ENCODE results near the gene CENATAC. TPM values are rescaled to one million over a fixed set of nuclear protein-coding genes. Genes with fewer than 3 reads are reported as not detected.
"Not testable (repeated sequence)": the region's sequence is repeated elsewhere in the genome, so short reads cannot be mapped to it uniquely, and the experiment has no call there.

Gene CENATAC
- total RNA-seq, 1 experiment from 2014 or later = 55.2 TPM

- H2BK20ac ChIP-seq (ENCODE audit: low read depth, low read length, poor library complexity, severe bottlenecking) = no peak overlapping the region
- Mint-ChIP-seq H3K27ac (peak overlapping the region in 1 of 3 experiments; percentile 32; a peak in 1 of 7 replicates), H3K27me3 (ENCODE audit: low read depth) (no peaks in the 10 kb centered on the region), H3K9me3 (peaks cover 13 to 16% of the 10 kb centered on the region in 2 experiments), H3K36me3 (ENCODE audit: insufficient read depth in 1 of 3, low read depth in 3 of 3) (peaks cover 18 to 26% (median 25%) of the 10 kb centered on the region in 3 experiments), H3K4me1 (peaks cover 0 to 5% of the 10 kb centered on the region in 2 experiments; a peak in 1 of 4 replicates), H3K4me3 (no peak overlapping the region)
- no peak overlapping the region for H2BK15ac ChIP-seq (ENCODE audit: low read depth, low read length)
- H3K9ac ChIP-seq (ENCODE audit: extremely low read depth, insufficient read length, low read length) = no peak overlapping the region
- no peak overlapping the region for H3K4me2 ChIP-seq (ENCODE audit: insufficient read depth, insufficient read length, low read length)
- no peak overlapping the region for H2BK120ac ChIP-seq (ENCODE audit: low read depth, low read length, poor library complexity, severe bottlenecking)
- no peak overlapping the region for H4K8ac ChIP-seq (replicated peaks; ENCODE audit: insufficient read length, low read depth, low read length)
- DNase-seq = no peak
- H4K5ac ChIP-seq (ENCODE audit: insufficient read length, low read depth, low read length) = no peak overlapping the region
- H3K4me1 ChIP-seq (ENCODE audit: insufficient read depth, low read length) = no peaks in the 10 kb centered on the region
- no peak overlapping the region for H3K23ac ChIP-seq (ENCODE audit: insufficient read length, low read depth, low read length)
- no peak overlapping the region for H2BK12ac ChIP-seq (ENCODE audit: insufficient read length, low read depth, low read length)
- H2BK5ac ChIP-seq (ENCODE audit: insufficient read length, low read length) = no peak overlapping the region
- no peaks in the 10 kb centered on the region for H4K20me1 ChIP-seq (ENCODE audit: control insufficient read depth, insufficient read depth, insufficient read length)
- WGBS (ENCODE audit: extremely low coverage, insufficient read length, low lambda C conversion rate) = no CpG with 5 or more reads among the region's 5 CpGs
- no peak overlapping the region for H3K27ac ChIP-seq (ENCODE audit: insufficient read length, low read depth, low read length)
- H3T11ph ChIP-seq (ENCODE audit: low read length) = no peak overlapping the region
- no peak overlapping the region for H3K14ac ChIP-seq (ENCODE audit: insufficient read depth, low read length)
- no peak overlapping the region for H4K91ac ChIP-seq (ENCODE audit: insufficient read length, low read depth, low read length)
- no peak overlapping the region for H3K4ac ChIP-seq (ENCODE audit: low read depth, low read length)
- no peaks in the 10 kb centered on the region for H3K79me1 ChIP-seq (ENCODE audit: insufficient read depth, low read depth, low read length, poor library complexity, severe bottlenecking)
- no peaks in the 10 kb centered on the region for H3K23me2 ChIP-seq (ENCODE audit: insufficient read length, low read depth, low read length, poor library complexity, severe bottlenecking)
- no peaks in the 10 kb centered on the region for H3K79me2 ChIP-seq (ENCODE audit: insufficient read depth, low read length)
- no peaks in the 10 kb centered on the region for H3K9me3 ChIP-seq (ENCODE audit: control insufficient read depth, low read depth, low read length)
- no peak overlapping the region for H2AFZ ChIP-seq (ENCODE audit: low read length)
- no peaks in the 10 kb centered on the region for H3K27me3 ChIP-seq (ENCODE audit: insufficient read depth, low read length)
- H2AK5ac ChIP-seq (ENCODE audit: insufficient read length, low read length) = no peak overlapping the region
- H3K56ac ChIP-seq (ENCODE audit: insufficient read length, low read depth, low read length) = no peak overlapping the region
- no peak overlapping the region for H3K18ac ChIP-seq (ENCODE audit: insufficient read length, low read depth, low read length)
- no peak for TF ChIP-seq CTCF (conservative IDR thresholded peaks at IDR 0.05)
Measured at GRCh38 chr11:118988280-118988679, 9.7 kb upstream of the CENATAC start.

- H2BK20ac ChIP-seq (ENCODE audit: low read depth, low read length, poor library complexity, severe bottlenecking); H3K23ac ChIP-seq (ENCODE audit: insufficient read length, low read depth, low read length); H2BK120ac ChIP-seq (ENCODE audit: low read depth, low read length, poor library complexity, severe bottlenecking); H4K5ac ChIP-seq (ENCODE audit: insufficient read length, low read depth, low read length); H3K79me1 ChIP-seq (ENCODE audit: insufficient read depth, low read depth, low read length, poor library complexity, severe bottlenecking); H2BK12ac ChIP-seq (ENCODE audit: insufficient read length, low read depth, low read length); H3K9me3 ChIP-seq (ENCODE audit: control insufficient read depth, low read depth, low read length); H2AFZ ChIP-seq (ENCODE audit: low read length); H2AK5ac ChIP-seq (ENCODE audit: insufficient read length, low read length); H3K4me1 ChIP-seq (ENCODE audit: insufficient read depth, low read length); H3K9ac ChIP-seq (ENCODE audit: extremely low read depth, insufficient read length, low read length); H3K4me2 ChIP-seq (ENCODE audit: insufficient read depth, insufficient read length, low read length); H3K14ac ChIP-seq (ENCODE audit: insufficient read depth, low read length); H3K4me1 Mint-ChIP-seq; H3K56ac ChIP-seq (ENCODE audit: insufficient read length, low read depth, low read length); H3K18ac ChIP-seq (ENCODE audit: insufficient read length, low read depth, low read length); H4K20me1 ChIP-seq (ENCODE audit: control insufficient read depth, insufficient read depth, insufficient read length); H3K27me3 Mint-ChIP-seq (ENCODE audit: low read depth); H3K79me2 ChIP-seq (ENCODE audit: insufficient read depth, low read length); DNase-seq; H2BK15ac ChIP-seq (ENCODE audit: low read depth, low read length); H3K27ac ChIP-seq (ENCODE audit: insufficient read length, low read depth, low read length); H3T11ph ChIP-seq (ENCODE audit: low read length); H3K23me2 ChIP-seq (ENCODE audit: insufficient read length, low read depth, low read length, poor library complexity, severe bottlenecking); H2BK5ac ChIP-seq (ENCODE audit: insufficient read length, low read length); H4K91ac ChIP-seq (ENCODE audit: insufficient read length, low read depth, low read length); H3K27me3 ChIP-seq (ENCODE audit: insufficient read depth, low read length); H3K4ac ChIP-seq (ENCODE audit: low read depth, low read length); H3K4me3 Mint-ChIP-seq; H3K27ac Mint-ChIP-seq; H4K8ac ChIP-seq (replicated peaks; ENCODE audit: insufficient read length, low read depth, low read length): not testable (repeated sequence)
- Mint-ChIP-seq H3K9me3 (peaks cover 15 to 17% of the 10 kb centered on the region in 2 experiments), H3K36me3 (ENCODE audit: insufficient read depth in 1 of 3, low read depth in 3 of 3) (peaks cover 30 to 43% (median 38%) of the 10 kb centered on the region in 3 experiments)
- WGBS (ENCODE audit: extremely low coverage, insufficient read length, low lambda C conversion rate) = no CpG with 5 or more reads among the region's 44 CpGs
Measured at GRCh38 chr11:118991486-118992038, 6.4 kb upstream of the CENATAC start.
